Right cardiac atrium (tissue), 5 donors: ENCODE measurements around the gene ATP5PB. TPM values are rescaled to one million over a fixed set of nuclear protein-coding genes. Genes with fewer than 3 reads are reported as not detected.

Source experiments
- ATAC-seq, 2 donors: fragments of 200-7000 bp; cut with Tn5 transposase; one replicate each; pipeline versions ENCODE4 v1.8.0 to v1.9.1; 2020; ENCODE audit warnings: moderate library complexity in 2 of 2, mild to moderate bottlenecking in 1 of 2
- DNase-seq, 3 donors: peaks; one replicate each; pipeline ENCODE4 v3.0.0-alpha.2; 2020
- H3K27ac ChIP-seq: one replicate; pipeline ENCODE4 v1.5.1; 2013; ENCODE audit warnings: mild to moderate bottlenecking, low read length, control low read depth, moderate library complexity
- H3K27me3 ChIP-seq: one replicate; pipeline ENCODE4 v1.6.1; 2013; ENCODE audit not compliant: control insufficient read depth, insufficient read depth
- H3K4me1 ChIP-seq: one replicate; pipeline ENCODE4 v1.6.1; 2013; ENCODE audit warnings: low read length; ENCODE audit not compliant: control insufficient read depth, insufficient read depth
- H3K4me3 ChIP-seq: one replicate; pipeline ENCODE4 v1.5.1; 2013; ENCODE audit warnings: low read length, control low read depth
- H3K9me3 ChIP-seq: one replicate; pipeline ENCODE4 v1.6.1; 2013; ENCODE audit warnings: low read length; ENCODE audit not compliant: control insufficient read depth
- whole genome bisulfite sequencing: extraction: QIAGEN DNeasy Blood & Tissue Kit; methylation state at CpG from one replicate; pipeline ENCODE4 v1.1.7; 2013; 5-methylcytosine and 5-hydroxymethylcytosine counted together
- intact Hi-C, 4 donors: fragments of 100-400 bp; cut with DNase I; formaldehyde crosslinking; loops; one replicate each; pipeline versions ENCODE4 v1.11.0 to v1.14.0; 2022 to 2023
- polyA plus RNA-seq: library from polyadenylated mRNA; stranded (reverse); fragments of 200-250 nt; gene quantifications from one replicate; pipeline ENCODE4 v1.2.3, GENCODE V29; 2013
- total RNA-seq, 4 donors: library from RNA; stranded (reverse); fragmentation: NEBNext Ultra II Directional; extraction: Animal tissue kit (Norgen Biotek cat#: 25700); gene quantifications; one replicate each; pipeline ENCODE4 v1.2.1, GENCODE V29; 2021
- donor health status: healthy with polysubstance abuse.
- donor health status: DM: no; HTN: yes; CAD: no.
- donor health status: DM: no; HTN: no; CAD: no.
- donor health status: DM: no; HTN: yes; CAD: no; lungs with severe emphysema.
- donor health status: DM: yes; HTN: yes; CAD: no.

Gene ATP5PB
- total and polyA plus RNA-seq, 5 donors = 433 to 918 (median 494) TPM

GRCh38 chr1:111475701-111476100, 26.4 kb downstream of the ATP5PB start:
- Histone ChIP-seq H3K27ac (peak overlapping the region; percentile 13), H3K4me3 (no peak overlapping the region)

GRCh38 chr1:111476214-111476613, 26.9 kb downstream of the ATP5PB start:
- Histone ChIP-seq H3K9me3 (no peaks in the 10 kb centered on the region), H3K4me3 (no peak overlapping the region), H3K27ac (no peak overlapping the region), H3K27me3 (no peaks in the 10 kb centered on the region), H3K4me1 (peaks cover 6% of the 10 kb centered on the region)
- no peak for ATAC-seq
- intact Hi-C loops = no loop called here
- no peak for DNase-seq

More at GRCh38 chr1:111475701-111476100, 26.4 kb downstream of the ATP5PB start:
- 92% methylated on average over 5 of the region's 5 CpGs for WGBS
- no peak for DNase-seq
- ATAC-seq = no peak
- peaks cover 6% of the 10 kb centered on the region for H3K4me1 ChIP-seq
- no peaks in the 10 kb centered on the region for H3K9me3 ChIP-seq
- H3K27me3 ChIP-seq = no peaks in the 10 kb centered on the region
- intact Hi-C loops = no loop called here

GRCh38 chr1:111476761-111477309, 27.6 kb downstream of the ATP5PB start:
- WGBS = 38% methylated on average over 2 of the region's 2 CpGs
- H3K27ac ChIP-seq = no peak overlapping the region
- ATAC-seq (no peak), DNase-seq (no peak)
- no peaks in the 10 kb centered on the region for H3K27me3 ChIP-seq
- intact Hi-C loops = no loop called here
- H3K9me3 ChIP-seq = no peaks in the 10 kb centered on the region
- no peak overlapping the region for H3K4me3 ChIP-seq
- peaks cover 6% of the 10 kb centered on the region for H3K4me1 ChIP-seq

GRCh38 chr1:111480674-111481073, 31.4 kb downstream of the ATP5PB start:
- no peak overlapping the region for H3K27ac ChIP-seq
- WGBS = 68% methylated on average over 1 of the region's 1 CpG
- H3K4me1 ChIP-seq = peaks cover 6% of the 10 kb centered on the region
- H3K27me3 ChIP-seq = no peaks in the 10 kb centered on the region
- ATAC-seq = no peak
- intact Hi-C loops = loop anchor here in 3 of 4 donors (10.0 kb wide), 2 partner anchors 274 to 284 kb away; partner anchors contain the start of gene DDX20 (in 1 of the 3)
- DNase-seq = no peak
- no peaks in the 10 kb centered on the region for H3K9me3 ChIP-seq
- H3K4me3 ChIP-seq = no peak overlapping the region

- Histone ChIP-seq H3K9me3 (no peaks in the 10 kb centered on the region), H3K4me1 (peaks cover 5% of the 10 kb centered on the region), H3K27me3 (no peaks in the 10 kb centered on the region), H3K4me3 (no peak overlapping the region), H3K27ac (no peak overlapping the region)
- intact Hi-C loops = loop anchor here in 3 of 4 donors (10.0 kb wide), 2 partner anchors 273 to 283 kb away; partner anchors contain the start of gene DDX20 (in 1 of the 3)
- 24% methylated on average over 8 of the region's 8 CpGs for WGBS
- peak; percentile 75 to 91 (median 89) for DNase-seq
- ATAC-seq = peak; percentile 95
Measured at GRCh38 chr1:111481387-111482221, 32.3 kb downstream of the ATP5PB start.

- intact Hi-C loops = loop anchor here in 3 of 4 donors (10.0 kb wide), 2 partner anchors 272 to 282 kb away; partner anchors contain the start of gene DDX20 (in 1 of the 3)
Measured at GRCh38 chr1:111483166-111483565, 33.9 kb downstream of the ATP5PB start.

GRCh38 chr1:111483876-111484275, 34.6 kb downstream of the ATP5PB start:
- H3K4me3 ChIP-seq = no peak overlapping the region
- WGBS = 74% methylated on average over 2 of the region's 2 CpGs
- ATAC-seq (no peak), DNase-seq (no peak)
- no peaks in the 10 kb centered on the region for H3K9me3 ChIP-seq
- H3K27ac ChIP-seq = no peak overlapping the region
- intact Hi-C loops = loop anchor here in 3 of 4 donors (10.0 kb wide), 2 partner anchors 271 to 281 kb away; partner anchors contain the start of gene DDX20 (in 1 of the 3)
- no peaks in the 10 kb centered on the region for H3K4me1 ChIP-seq
- H3K27me3 ChIP-seq = no peaks in the 10 kb centered on the region

More at GRCh38 chr1:111483166-111483565, 33.9 kb downstream of the ATP5PB start:
- no peaks in the 10 kb centered on the region for H3K9me3 ChIP-seq
- no peaks in the 10 kb centered on the region for H3K4me1 ChIP-seq
- H3K27me3 ChIP-seq = no peaks in the 10 kb centered on the region
- no peak overlapping the region for H3K4me3 ChIP-seq
- WGBS = 47% methylated on average over 3 of the region's 3 CpGs
- no peak for DNase-seq
- no peak overlapping the region for H3K27ac ChIP-seq
- ATAC-seq = no peak

GRCh38 chr1:111484391-111485026, 35.2 kb downstream of the ATP5PB start:
- ATAC-seq = no peak
- Histone ChIP-seq H3K9me3 (no peaks in the 10 kb centered on the region), H3K4me1 (no peaks in the 10 kb centered on the region), H3K27ac (no peak overlapping the region), H3K4me3 (no peak overlapping the region), H3K27me3 (no peaks in the 10 kb centered on the region)
- DNase-seq = no peak
- intact Hi-C loops = loop anchor here (5.0 to 10.0 kb wide), 3 partner anchors 270 to 283 kb away; partner anchors contain the start of gene DDX20 (in 1 of the 4)

- no peak for DNase-seq
- H3K27me3 ChIP-seq = no peaks in the 10 kb centered on the region
- H3K4me3 ChIP-seq = no peak overlapping the region
- no peaks in the 10 kb centered on the region for H3K9me3 ChIP-seq
- ATAC-seq = no peak
- no peak overlapping the region for H3K27ac ChIP-seq
- intact Hi-C loops = loop anchor here (5.0 to 10.0 kb wide), 3 partner anchors 268 to 281 kb away; partner anchors contain the start of gene DDX20 (in 1 of the 4)
- no peaks in the 10 kb centered on the region for H3K4me1 ChIP-seq
- 98% methylated on average over 7 of the region's 7 CpGs for WGBS
Measured at GRCh38 chr1:111486431-111486830, 37.2 kb downstream of the ATP5PB start.

- intact Hi-C loops = loop anchor here (5.0 to 10.0 kb wide), 3 partner anchors 268 to 280 kb away; partner anchors contain the start of gene DDX20 (in 1 of the 4)
Measured at GRCh38 chr1:111487133-111487532, 37.9 kb downstream of the ATP5PB start.

More at GRCh38 chr1:111487133-111487532, 37.9 kb downstream of the ATP5PB start:
- DNase-seq = no peak
- Histone ChIP-seq H3K27me3 (no peaks in the 10 kb centered on the region), H3K27ac (no peak overlapping the region), H3K4me3 (no peak overlapping the region), H3K4me1 (no peaks in the 10 kb centered on the region), H3K9me3 (no peaks in the 10 kb centered on the region)
- 80% methylated on average over 6 of the region's 6 CpGs for WGBS
- no peak for ATAC-seq
